ENCODE data around the gene PLA1A. TPM values are rescaled to one million over a fixed set of nuclear protein-coding genes. Genes with fewer than 3 reads are reported as not detected.
A peak's percentile ranks its signal among the peaks of the same experiment; 100 is the strongest.

Gene PLA1A
- total RNA-seq, 2 donors from 2014 or later, result 2.8 to 9.1 TPM

- TF ChIP-seq POLR2A (IDR thresholded peaks at IDR 0.05), result no peak
- peak; percentile 17 for TF ChIP-seq POLR2AphosphoS5 (IDR thresholded peaks at IDR 0.05)
- WGBS, result 66% methylated on average over 7 of the region's 7 CpGs
- DNase-seq (ENCODE audit: low spot score), result no peak
- Histone ChIP-seq H3K9me3 (no peaks in the 10 kb centered on the region), H3K27ac (peak overlapping the region in 1 of 2 donors; percentile 43), H3K36me3 (no peaks in the 10 kb centered on the region), H3K27me3 (replicated peaks; ENCODE audit: insufficient read depth) (no peaks in the 10 kb centered on the region), H3K4me3 (no peak overlapping the region), H3K4me1 (replicated peaks) (no peaks in the 10 kb centered on the region)
- intact Hi-C loops (cut with DNase I), result no loop called here
Measured at GRCh38 chr3:119652306-119653033, 54.8 kb downstream of the PLA1A start.

- intact Hi-C loops (cut with DNase I), result no loop called here
- WGBS, result 42% methylated on average over 2 of the region's 2 CpGs
- DNase-seq (ENCODE audit: low spot score), result no peak
- no peaks in the 10 kb centered on the region for H3K4me1 ChIP-seq (replicated peaks)
- no peaks in the 10 kb centered on the region for H3K27me3 ChIP-seq (replicated peaks; ENCODE audit: insufficient read depth)
- H3K27ac ChIP-seq, result no peak overlapping the region
- H3K36me3 ChIP-seq, result no peaks in the 10 kb centered on the region
- H3K4me3 ChIP-seq, result no peak overlapping the region
- TF ChIP-seq POLR2A (IDR thresholded peaks at IDR 0.05) (no peak), POLR2AphosphoS5 (IDR thresholded peaks at IDR 0.05) (no peak)
- TF ChIP-seq, protein P1, sequence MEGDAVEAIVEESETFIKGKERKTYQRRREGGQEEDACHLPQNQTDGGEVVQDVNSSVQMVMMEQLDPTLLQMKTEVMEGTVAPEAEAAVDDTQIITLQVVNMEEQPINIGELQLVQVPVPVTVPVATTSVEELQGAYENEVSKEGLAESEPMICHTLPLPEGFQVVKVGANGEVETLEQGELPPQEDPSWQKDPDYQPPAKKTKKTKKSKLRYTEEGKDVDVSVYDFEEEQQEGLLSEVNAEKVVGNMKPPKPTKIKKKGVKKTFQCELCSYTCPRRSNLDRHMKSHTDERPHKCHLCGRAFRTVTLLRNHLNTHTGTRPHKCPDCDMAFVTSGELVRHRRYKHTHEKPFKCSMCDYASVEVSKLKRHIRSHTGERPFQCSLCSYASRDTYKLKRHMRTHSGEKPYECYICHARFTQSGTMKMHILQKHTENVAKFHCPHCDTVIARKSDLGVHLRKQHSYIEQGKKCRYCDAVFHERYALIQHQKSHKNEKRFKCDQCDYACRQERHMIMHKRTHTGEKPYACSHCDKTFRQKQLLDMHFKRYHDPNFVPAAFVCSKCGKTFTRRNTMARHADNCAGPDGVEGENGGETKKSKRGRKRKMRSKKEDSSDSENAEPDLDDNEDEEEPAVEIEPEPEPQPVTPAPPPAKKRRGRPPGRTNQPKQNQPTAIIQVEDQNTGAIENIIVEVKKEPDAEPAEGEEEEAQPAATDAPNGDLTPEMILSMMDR (IDR thresholded peaks at IDR 0.05), result no peak
- no peaks in the 10 kb centered on the region for H3K9me3 ChIP-seq
Measured at GRCh38 chr3:119653876-119654275, 56.2 kb downstream of the PLA1A start.

DNA sequence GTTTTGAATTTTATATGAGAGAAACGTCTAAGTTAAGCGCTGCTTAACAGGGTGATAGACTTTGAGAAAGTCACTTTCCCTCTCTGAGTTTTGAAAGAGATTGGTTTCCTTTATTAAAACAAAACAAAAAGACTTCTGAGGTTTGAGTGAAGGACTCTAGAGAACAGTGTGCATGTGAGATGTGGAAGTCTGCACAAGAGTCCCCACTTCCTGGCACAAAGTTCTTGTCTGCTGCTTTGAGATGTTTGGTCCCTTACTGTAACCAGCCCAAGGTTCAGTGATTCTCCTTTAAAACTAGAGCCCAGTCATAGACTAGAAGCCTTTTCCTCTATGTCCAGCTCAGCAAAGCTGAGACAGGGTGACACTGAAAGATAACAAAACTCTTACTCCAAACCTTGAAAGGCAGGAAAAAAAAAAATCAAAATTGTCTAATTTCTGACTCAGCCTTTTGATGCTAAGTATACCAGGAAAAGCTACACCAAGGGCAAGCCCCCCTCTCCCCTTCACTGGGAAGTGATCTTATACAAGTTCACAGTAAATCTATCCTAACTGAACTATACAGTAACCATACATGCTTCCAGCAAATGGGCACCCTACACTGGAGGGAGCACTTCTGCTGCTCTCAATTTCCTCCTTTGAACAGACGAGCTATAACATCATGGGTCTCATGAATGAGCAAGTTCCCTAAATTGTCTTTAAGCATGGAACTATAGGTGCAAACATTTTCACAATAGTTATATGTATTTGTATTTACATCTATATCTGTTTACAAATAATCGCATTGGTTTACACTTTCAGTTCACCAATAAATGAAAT lies 60.4 kb downstream of the PLA1A start:
- no peak overlapping the region for H3K4me3 ChIP-seq
- no peaks in the 10 kb centered on the region for H3K27me3 ChIP-seq (replicated peaks; ENCODE audit: insufficient read depth)
- DNase-seq (ENCODE audit: low spot score), result no peak
- WGBS, result 70% methylated on average over 4 of the region's 4 CpGs
- intact Hi-C loops (cut with DNase I), result no loop called here
- H3K36me3 ChIP-seq, result no peaks in the 10 kb centered on the region
- TF ChIP-seq POLR2AphosphoS5 (IDR thresholded peaks at IDR 0.05), result no peak
- TF ChIP-seq POLR2A (IDR thresholded peaks at IDR 0.05), result no peak
- TF ChIP-seq, protein P1 (IDR thresholded peaks at IDR 0.05), result no peak
- H3K4me1 ChIP-seq (replicated peaks), result no peaks in the 10 kb centered on the region
- H3K9me3 ChIP-seq, result no peaks in the 10 kb centered on the region
- no peak overlapping the region for H3K27ac ChIP-seq

GRCh38 chr3:119658994-119659393 lies 61.3 kb downstream of the PLA1A start:
- intact Hi-C loops (cut with DNase I), result no loop called here
- no peak for TF ChIP-seq POLR2AphosphoS5 (IDR thresholded peaks at IDR 0.05)
- TF ChIP-seq, protein P1 (IDR thresholded peaks at IDR 0.05), result no peak
- no peak for TF ChIP-seq POLR2A (IDR thresholded peaks at IDR 0.05)
- no peaks in the 10 kb centered on the region for H3K27me3 ChIP-seq (replicated peaks; ENCODE audit: insufficient read depth)
- no peaks in the 10 kb centered on the region for H3K36me3 ChIP-seq
- no peak overlapping the region for H3K27ac ChIP-seq
- H3K4me1 ChIP-seq (replicated peaks), result no peaks in the 10 kb centered on the region
- H3K4me3 ChIP-seq, result no peak overlapping the region
- H3K9me3 ChIP-seq, result no peaks in the 10 kb centered on the region
- DNase-seq (ENCODE audit: low spot score), result no peak
- 98% methylated on average over 2 of the region's 2 CpGs for WGBS

DNA sequence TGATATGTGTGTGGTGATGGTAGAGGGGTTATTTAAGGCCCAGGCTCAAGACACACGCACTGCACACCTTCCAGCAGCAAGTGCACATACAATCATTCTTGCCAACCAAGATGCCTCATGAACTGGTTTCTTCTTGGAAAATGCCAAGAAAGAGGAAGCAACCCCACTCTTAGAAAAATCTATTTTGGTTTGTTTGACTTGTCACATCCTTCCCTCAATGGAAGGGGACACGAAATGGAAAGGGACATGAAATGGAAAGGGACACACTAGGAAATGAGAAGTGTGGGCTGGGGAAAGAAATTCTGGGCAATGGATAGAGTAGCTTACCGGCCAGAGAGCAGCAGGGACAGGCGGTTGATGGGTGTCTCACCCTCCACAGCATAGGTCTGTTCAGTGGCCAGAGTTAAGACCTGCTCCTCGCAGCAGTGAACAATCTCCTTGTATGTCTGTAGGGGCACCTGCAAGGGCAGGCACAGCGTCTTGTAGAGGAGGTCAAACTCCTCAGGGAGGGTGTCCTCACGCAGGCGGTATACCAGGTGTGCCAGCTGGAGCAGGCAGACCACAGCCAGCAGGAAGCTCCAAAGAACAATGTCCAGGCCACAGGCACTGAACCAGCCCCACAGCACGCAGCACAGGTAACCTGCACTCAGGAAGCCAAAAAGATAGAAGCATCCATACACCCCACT lies 62.1 kb downstream of the PLA1A start:
- H3K9me3 ChIP-seq, result no peaks in the 10 kb centered on the region
- 74% methylated on average over 9 of the region's 9 CpGs for WGBS
- TF ChIP-seq, protein P1 (IDR thresholded peaks at IDR 0.05), result no peak
- TF ChIP-seq POLR2A (IDR thresholded peaks at IDR 0.05) (no peak), POLR2AphosphoS5 (IDR thresholded peaks at IDR 0.05) (no peak)
- H3K4me1 ChIP-seq (replicated peaks), result no peaks in the 10 kb centered on the region
- no peaks in the 10 kb centered on the region for H3K27me3 ChIP-seq (replicated peaks; ENCODE audit: insufficient read depth)
- H3K27ac ChIP-seq, result peak overlapping the region; percentile 8 to 49
- H3K4me3 ChIP-seq, result peak overlapping the region in 1 of 2 donors; percentile 4
- intact Hi-C loops (cut with DNase I), result loop anchor here (5.0 kb wide), 1 partner anchor 82 kb away; the partner anchor contains the start of gene ADPRH
- DNase-seq (ENCODE audit: low spot score), result no peak
- no peaks in the 10 kb centered on the region for H3K36me3 ChIP-seq

Measured in prostate gland (tissue), 2 donors.